OCI-LY7 (cell line): ENCODE results near the gene TEK. TPM values are rescaled to one million over a fixed set of nuclear protein-coding genes. Genes with fewer than 3 reads are reported as not detected.
"Not testable (repeated sequence)": the region's sequence is repeated elsewhere in the genome, so short reads cannot be mapped to it uniquely, and the experiment has no call there.

Experiments
- BruUV-seq: library from RNA; stranded (reverse); fragments of 400-500 nt; replicated peaks from 2 replicates; lab custom pipeline; 2021; lab: Mats Ljungman, UMichigan
- CTCF ChIA-PET: fragments of 300-600 bp; sonication (Branson Sonifier 250); formaldehyde crosslinking; loops from one replicate; lab custom pipeline; 2022; ENCODE audit warnings: antibody characterized with exemption; ENCODE audit not compliant: unreplicated experiment; lab: Charles Lee
- POLR2A ChIA-PET: fragments of 300-600 bp; sonication (Branson Sonifier 250); formaldehyde crosslinking; loops from one replicate; lab custom pipeline; 2022; ENCODE audit warnings: antibody characterized with exemption; lab: Charles Lee
- DNase-seq: peaks from one replicate; pipeline ENCODE4 v3.0.0-alpha.2; 2015; ENCODE audit warnings: low spot score
- H2AFZ ChIP-seq: fragments of 200-600 bp; sonication (generic), shearing (Covaris generic); 2 replicates; pipeline ENCODE4 v1.6.1; 2014; ENCODE audit warnings: mild to moderate bottlenecking, antibody characterized with exemption, low read length, moderate library complexity
- H3K27ac ChIP-seq: fragments of 200-600 bp; sonication (generic); 2 replicates; pipeline ENCODE4 v1.5.1; 2014; ENCODE audit warnings: mixed run types, low read depth, mild to moderate bottlenecking, moderate library complexity, low read length, inconsistent platforms; ENCODE audit not compliant: poor library complexity, severe bottlenecking
- H3K36me3 ChIP-seq: fragments of 200-600 bp; sonication (generic); 2 replicates; pipeline ENCODE4 v1.6.1; 2014; ENCODE audit warnings: mild to moderate bottlenecking, antibody characterized with exemption, low read length, moderate library complexity, mixed read lengths; ENCODE audit not compliant: insufficient read depth
- H3K4me1 ChIP-seq: fragments of 200-600 bp; sonication (generic); 2 replicates; pipeline ENCODE4 v1.5.1; 2014; ENCODE audit warnings: mild to moderate bottlenecking, low read length; ENCODE audit not compliant: insufficient read depth, poor library complexity, severe bottlenecking
- H3K4me2 ChIP-seq: fragments of 200-600 bp; sonication (generic); 2 replicates; pipeline ENCODE4 v1.6.1; 2014; ENCODE audit warnings: mild to moderate bottlenecking, low read length
- H3K4me3 ChIP-seq: fragments of 200-600 bp; sonication (generic); 2 replicates; pipeline ENCODE4 v1.5.1; 2014; ENCODE audit warnings: mild to moderate bottlenecking, low read depth, low read length; ENCODE audit not compliant: poor library complexity, severe bottlenecking
- H3K79me2 ChIP-seq: fragments of 200-600 bp; sonication (generic); 2 replicates; pipeline ENCODE4 v1.6.1; 2016; ENCODE audit warnings: low read depth, mild to moderate bottlenecking, low read length, moderate library complexity, mixed read lengths; ENCODE audit not compliant: insufficient read depth
- H3K9me2 ChIP-seq: fragments of 200-600 bp; sonication (generic); 2 replicates; pipeline ENCODE4 v1.6.1; 2016; ENCODE audit warnings: mild to moderate bottlenecking, low read length, mixed read lengths; ENCODE audit not compliant: insufficient read depth
- H3K9me3 ChIP-seq: fragments of 200-600 bp; sonication (generic); 2 replicates; pipeline ENCODE4 v1.6.1; 2014; ENCODE audit warnings: mild to moderate bottlenecking, mixed run types, low read length, mixed read lengths
- H4K20me1 ChIP-seq: fragments of 200-600 bp; sonication (generic); 2 replicates; pipeline ENCODE4 v1.6.1; 2014; ENCODE audit warnings: mild to moderate bottlenecking, antibody characterized with exemption, low read length, moderate library complexity, mixed read lengths; ENCODE audit not compliant: insufficient read depth
- EZH2phosphoT487 ChIP-seq: fragments of 200-600 bp; sonication (generic); IDR thresholded peaks from 2 replicates; pipeline ENCODE4 v1.6.1; 2018; ENCODE audit warnings: low read depth, borderline replicate concordance, mild to moderate bottlenecking, mixed run types, antibody characterized with exemption, low read length, moderate library complexity, mixed read lengths
- intact Hi-C: fragments of 100-400 bp; cut with micrococcal nuclease; formaldehyde crosslinking; loops from one replicate; pipeline ENCODE4 v1.10.0; 2022; ENCODE audit not compliant: unreplicated experiment
- total RNA-seq, 2 experiments: library from RNA; depleted of rRNA in 1 of 2; stranded (reverse); fragments of >200 nt in 1 of 2; shearing (Covaris generic) in 1 of 2; gene quantifications; 2 replicates each; pipeline ENCODE4 v1.2.3, GENCODE V29; 2014 to 2022
- TF ChIP-seq, protein P1 (sequence below): fragments of 200-600 bp; sonication (generic); conservative IDR thresholded peaks from 2 replicates; pipeline ENCODE4 v1.5.1; 2014; ENCODE audit warnings: mild to moderate bottlenecking, antibody characterized with exemption, low read length, moderate library complexity, mixed read lengths

The TEK gene
- total RNA-seq, 2 experiments from 2014 or later = not detected

GRCh38 chr9:27089706-27090105 is 19.3 kb upstream of the TEK start:
- intact Hi-C loops = no loop called here
- no peaks in the 10 kb centered on the region for H3K9me2 ChIP-seq
- H3K79me2 ChIP-seq = no peaks in the 10 kb centered on the region
- no peak overlapping the region for H2AFZ ChIP-seq
- no peaks in the 10 kb centered on the region for H3K9me3 ChIP-seq
- no peaks in the 10 kb centered on the region for H3K4me1 ChIP-seq
- no peaks in the 10 kb centered on the region for H4K20me1 ChIP-seq
- ChIA-PET POLR2A (no interaction called here), CTCF (no interaction called here)
- TF ChIP-seq EZH2phosphoT487 = no peak
- TF ChIP-seq, protein P1, sequence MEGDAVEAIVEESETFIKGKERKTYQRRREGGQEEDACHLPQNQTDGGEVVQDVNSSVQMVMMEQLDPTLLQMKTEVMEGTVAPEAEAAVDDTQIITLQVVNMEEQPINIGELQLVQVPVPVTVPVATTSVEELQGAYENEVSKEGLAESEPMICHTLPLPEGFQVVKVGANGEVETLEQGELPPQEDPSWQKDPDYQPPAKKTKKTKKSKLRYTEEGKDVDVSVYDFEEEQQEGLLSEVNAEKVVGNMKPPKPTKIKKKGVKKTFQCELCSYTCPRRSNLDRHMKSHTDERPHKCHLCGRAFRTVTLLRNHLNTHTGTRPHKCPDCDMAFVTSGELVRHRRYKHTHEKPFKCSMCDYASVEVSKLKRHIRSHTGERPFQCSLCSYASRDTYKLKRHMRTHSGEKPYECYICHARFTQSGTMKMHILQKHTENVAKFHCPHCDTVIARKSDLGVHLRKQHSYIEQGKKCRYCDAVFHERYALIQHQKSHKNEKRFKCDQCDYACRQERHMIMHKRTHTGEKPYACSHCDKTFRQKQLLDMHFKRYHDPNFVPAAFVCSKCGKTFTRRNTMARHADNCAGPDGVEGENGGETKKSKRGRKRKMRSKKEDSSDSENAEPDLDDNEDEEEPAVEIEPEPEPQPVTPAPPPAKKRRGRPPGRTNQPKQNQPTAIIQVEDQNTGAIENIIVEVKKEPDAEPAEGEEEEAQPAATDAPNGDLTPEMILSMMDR = no peak
- BruUV-seq = no TSS peak
- H3K36me3 ChIP-seq = no peaks in the 10 kb centered on the region
- no peak overlapping the region for H3K4me2 ChIP-seq
- H3K27ac ChIP-seq = no peak overlapping the region
- no peak overlapping the region for H3K4me3 ChIP-seq
- no peak for DNase-seq

DNA sequence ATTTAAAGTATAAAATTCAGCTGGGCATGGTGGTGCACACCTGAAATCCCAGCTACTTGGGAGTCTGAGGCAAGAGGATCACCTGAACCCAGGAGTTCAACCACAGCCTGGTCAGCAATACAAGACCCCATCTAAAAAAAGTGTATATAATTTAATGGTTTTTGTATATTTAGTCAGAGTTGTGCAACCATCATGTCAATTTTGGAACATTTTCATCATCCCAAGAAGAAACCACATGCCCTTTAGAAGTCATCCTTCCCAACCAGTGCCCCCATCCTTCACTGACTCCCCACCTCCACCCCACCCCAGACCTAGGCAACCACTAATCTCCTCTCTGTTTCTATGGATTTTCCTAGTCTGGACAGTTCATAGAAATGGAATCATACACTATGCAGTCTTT is 18.8 kb upstream of the TEK start:
- Histone ChIP-seq H4K20me1 (no peaks in the 10 kb centered on the region), H3K4me1 (no peaks in the 10 kb centered on the region), H3K9me2 (no peaks in the 10 kb centered on the region), H3K27ac (no peak overlapping the region), H3K4me3 (no peak overlapping the region), H3K79me2 (no peaks in the 10 kb centered on the region), H3K36me3 (no peaks in the 10 kb centered on the region), H3K4me2 (no peak overlapping the region), H2AFZ (no peak overlapping the region), H3K9me3 (no peaks in the 10 kb centered on the region)
- CTCF ChIA-PET = no interaction called here
- TF ChIP-seq, protein P1 = no peak
- no peak for TF ChIP-seq EZH2phosphoT487
- no TSS peak for BruUV-seq
- POLR2A ChIA-PET = no interaction called here
- intact Hi-C loops = no loop called here
- DNase-seq = no peak

DNA sequence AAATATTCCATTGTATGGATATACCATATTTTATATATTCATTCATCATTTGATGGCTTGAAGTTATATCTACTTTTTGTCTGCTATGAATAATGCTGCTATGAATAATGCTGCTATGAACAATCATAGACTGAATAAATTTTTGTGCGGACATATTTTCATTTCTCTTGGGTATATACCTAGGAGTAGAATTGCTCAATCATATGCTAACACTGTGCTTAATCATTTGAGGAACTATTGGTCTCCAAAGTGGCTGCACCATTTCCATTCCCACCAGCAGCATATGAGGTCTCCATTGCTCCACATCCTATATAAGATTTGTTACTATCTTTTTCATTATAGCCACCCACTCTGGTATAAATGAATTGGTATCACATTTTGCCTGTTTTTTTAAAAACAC is 18.3 kb upstream of the TEK start:
- CTCF ChIA-PET = no interaction called here
- H3K27ac ChIP-seq = no peak overlapping the region
- no peak overlapping the region for H3K4me3 ChIP-seq
- H4K20me1 ChIP-seq = no peaks in the 10 kb centered on the region
- TF ChIP-seq EZH2phosphoT487 = no peak
- TF ChIP-seq, protein P1 = no peak
- H3K36me3 ChIP-seq = no peaks in the 10 kb centered on the region
- BruUV-seq = no TSS peak
- H2AFZ ChIP-seq = no peak overlapping the region
- H3K79me2 ChIP-seq = no peaks in the 10 kb centered on the region
- no peaks in the 10 kb centered on the region for H3K9me3 ChIP-seq
- H3K4me1 ChIP-seq = no peaks in the 10 kb centered on the region
- POLR2A ChIA-PET = no interaction called here
- no peaks in the 10 kb centered on the region for H3K9me2 ChIP-seq
- no peak for DNase-seq
- no peak overlapping the region for H3K4me2 ChIP-seq
- intact Hi-C loops = no loop called here

DNA sequence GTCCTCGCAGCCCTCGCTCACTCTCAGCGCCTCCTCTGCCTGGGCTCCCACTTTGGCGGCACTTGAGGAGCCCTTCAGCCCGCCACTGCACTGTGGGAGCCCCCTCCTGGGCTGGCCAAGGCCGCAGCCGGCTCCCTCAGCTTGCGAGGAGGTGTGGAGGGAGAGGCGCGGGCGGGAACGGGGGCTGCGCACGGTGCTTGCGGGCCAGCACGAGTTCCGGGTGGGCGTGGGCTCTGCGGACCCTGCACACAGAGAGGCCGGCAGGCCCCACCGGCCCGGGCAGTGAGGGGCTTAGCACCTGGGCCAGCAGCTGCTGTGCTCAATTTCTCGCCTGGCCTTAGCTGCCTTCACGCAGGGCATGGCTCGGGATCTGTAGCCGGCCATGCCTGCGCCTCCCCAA is 16.5 kb upstream of the TEK start:
- H3K9me2 ChIP-seq, H3K27ac ChIP-seq, H3K4me1 ChIP-seq, POLR2A ChIA-PET, CTCF ChIA-PET, H3K79me2 ChIP-seq, BruUV-seq, H3K9me3 ChIP-seq, H2AFZ ChIP-seq, H3K4me3 ChIP-seq, H3K36me3 ChIP-seq, H4K20me1 ChIP-seq, intact Hi-C loops, DNase-seq, H3K4me2 ChIP-seq: not testable (repeated sequence)
